DND-41 (cell line): Measurements from ENCODE around the gene KIF25.

Experiments used
- EZH2 ChIP-seq: IDR thresholded peaks from 3 replicates; pipeline ENCODE4 v1.6.1; 2012; ENCODE audit warnings: borderline replicate concordance, low read depth, mild to moderate bottlenecking, moderate library complexity, low read length, inconsistent platforms; ENCODE audit not compliant: severe bottlenecking
- TF ChIP-seq, protein P1 (sequence below): IDR thresholded peaks from 2 replicates; pipeline ENCODE4 v1.5.1; 2012; ENCODE audit warnings: borderline replicate concordance, low read length, moderate library complexity, mild to moderate bottlenecking; ENCODE audit not compliant: poor library complexity, severe bottlenecking; ENCODE audit errors: extremely low read depth

DNA sequence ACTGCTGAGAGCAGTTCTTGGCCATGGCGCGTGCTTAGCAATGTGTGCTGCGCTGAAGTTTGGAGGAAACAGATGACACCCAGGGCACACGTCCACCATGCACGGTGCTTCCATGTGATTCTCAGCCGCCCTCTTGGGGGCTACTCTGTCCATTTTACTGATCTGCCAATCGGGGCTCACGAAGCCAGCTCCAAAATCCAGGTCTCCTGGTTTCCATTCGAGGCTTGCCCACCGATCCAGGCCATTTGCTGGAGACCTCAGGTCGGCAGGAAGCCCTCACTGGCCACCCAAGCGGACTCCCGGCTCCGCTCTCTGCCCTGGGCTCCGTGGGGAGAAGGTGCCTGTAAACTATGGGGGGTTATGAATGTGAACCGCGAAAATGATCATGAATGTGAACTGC, 93.2 kb downstream of the KIF25 start:
- TF ChIP-seq, protein P1, sequence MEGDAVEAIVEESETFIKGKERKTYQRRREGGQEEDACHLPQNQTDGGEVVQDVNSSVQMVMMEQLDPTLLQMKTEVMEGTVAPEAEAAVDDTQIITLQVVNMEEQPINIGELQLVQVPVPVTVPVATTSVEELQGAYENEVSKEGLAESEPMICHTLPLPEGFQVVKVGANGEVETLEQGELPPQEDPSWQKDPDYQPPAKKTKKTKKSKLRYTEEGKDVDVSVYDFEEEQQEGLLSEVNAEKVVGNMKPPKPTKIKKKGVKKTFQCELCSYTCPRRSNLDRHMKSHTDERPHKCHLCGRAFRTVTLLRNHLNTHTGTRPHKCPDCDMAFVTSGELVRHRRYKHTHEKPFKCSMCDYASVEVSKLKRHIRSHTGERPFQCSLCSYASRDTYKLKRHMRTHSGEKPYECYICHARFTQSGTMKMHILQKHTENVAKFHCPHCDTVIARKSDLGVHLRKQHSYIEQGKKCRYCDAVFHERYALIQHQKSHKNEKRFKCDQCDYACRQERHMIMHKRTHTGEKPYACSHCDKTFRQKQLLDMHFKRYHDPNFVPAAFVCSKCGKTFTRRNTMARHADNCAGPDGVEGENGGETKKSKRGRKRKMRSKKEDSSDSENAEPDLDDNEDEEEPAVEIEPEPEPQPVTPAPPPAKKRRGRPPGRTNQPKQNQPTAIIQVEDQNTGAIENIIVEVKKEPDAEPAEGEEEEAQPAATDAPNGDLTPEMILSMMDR, result no peak
- TF ChIP-seq EZH2, result no peak
